Kidney epithelial cell (primary cell): ENCODE measurements around the gene CCBE1. TPM values are rescaled to one million over a fixed set of nuclear protein-coding genes. Genes with fewer than 3 reads are reported as not detected.

Source experiments
- DNase-seq: peaks from one replicate; pipeline ENCODE4 v3.0.0-alpha.2; 2010; ENCODE audit warnings: low read depth
- H3K27me3 ChIP-seq: 2 replicates; pipeline ENCODE4 v1.6.0; 2011; ENCODE audit warnings: low read length; ENCODE audit not compliant: control insufficient read depth, insufficient read depth
- H3K36me3 ChIP-seq: 2 replicates; pipeline ENCODE4 v1.5.1; 2011; ENCODE audit warnings: low read length; ENCODE audit not compliant: control insufficient read depth, insufficient read depth
- H3K4me3 ChIP-seq: 2 replicates; pipeline ENCODE4 v1.5.1; 2011; ENCODE audit warnings: low read depth, mild to moderate bottlenecking, control low read depth, low read length
- CTCF ChIP-seq: IDR thresholded peaks from 2 replicates; pipeline ENCODE4 v1.5.1; 2011; ENCODE audit warnings: mild to moderate bottlenecking, moderate library complexity, low read length, control low read depth, inconsistent platforms; ENCODE audit not compliant: insufficient read depth, poor library complexity, severe bottlenecking
- total RNA-seq: library from RNA; depleted of rRNA; stranded (reverse); fragments of >200 nt; gene quantifications from 2 replicates; pipeline ENCODE4 v1.2.3, GENCODE V29; 2015

CCBE1 gene
- total RNA-seq, 1 donor from 2014 or later = 1.2 TPM

GRCh38 chr18:59631583-59632181, 65.5 kb downstream of the CCBE1 start:
- Histone ChIP-seq H3K4me3 (no peak overlapping the region), H3K27me3 (no peaks in the 10 kb centered on the region), H3K36me3 (no peaks in the 10 kb centered on the region)
- DNase-seq = no peak
- peak; percentile 75 for TF ChIP-seq CTCF

DNA sequence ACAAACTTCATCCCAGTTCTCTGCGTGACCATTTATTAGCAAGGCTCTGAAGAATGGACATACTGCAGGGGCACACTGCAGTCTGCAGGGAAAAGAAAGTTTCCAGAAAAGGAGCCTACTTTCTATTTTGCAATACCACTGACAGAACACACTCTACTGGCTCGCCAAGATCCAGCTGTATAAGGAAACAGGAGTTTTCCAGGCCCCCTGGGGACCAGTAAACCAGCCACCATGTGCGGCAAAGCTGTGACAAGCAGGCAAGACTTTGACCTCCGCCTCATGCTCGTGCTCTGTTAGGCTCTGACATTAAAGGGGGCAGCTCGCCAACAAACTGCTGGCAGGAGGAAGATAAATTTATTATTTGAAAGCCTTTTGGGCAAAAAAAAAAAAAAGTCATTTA, 67.3 kb downstream of the CCBE1 start:
- no peak for TF ChIP-seq CTCF
- Histone ChIP-seq H3K4me3 (no peak overlapping the region), H3K36me3 (no peaks in the 10 kb centered on the region), H3K27me3 (no peaks in the 10 kb centered on the region)
- no peak for DNase-seq

DNA sequence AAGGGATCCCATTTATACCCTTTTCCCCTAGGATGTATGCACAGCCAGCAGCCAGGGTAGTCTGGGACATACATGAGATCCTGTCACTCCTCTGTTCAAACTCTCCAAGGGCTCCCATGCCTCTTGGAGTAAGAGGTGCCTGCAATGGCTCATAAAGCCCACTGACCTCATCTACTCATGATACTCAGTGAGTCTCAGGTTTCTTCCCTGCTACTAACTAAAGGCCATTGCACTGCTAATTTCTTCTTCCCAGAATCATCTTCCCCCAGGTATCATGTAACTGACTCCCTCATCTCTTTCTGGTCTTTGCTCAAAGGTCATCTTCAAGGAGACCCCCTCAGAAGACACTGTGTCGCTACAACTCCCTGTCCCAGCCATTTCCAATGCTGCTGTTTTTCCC, 68.2 kb downstream of the CCBE1 start:
- Histone ChIP-seq H3K4me3 (no peak overlapping the region), H3K36me3 (no peaks in the 10 kb centered on the region), H3K27me3 (no peaks in the 10 kb centered on the region)
- TF ChIP-seq CTCF = no peak
- DNase-seq = no peak

DNA sequence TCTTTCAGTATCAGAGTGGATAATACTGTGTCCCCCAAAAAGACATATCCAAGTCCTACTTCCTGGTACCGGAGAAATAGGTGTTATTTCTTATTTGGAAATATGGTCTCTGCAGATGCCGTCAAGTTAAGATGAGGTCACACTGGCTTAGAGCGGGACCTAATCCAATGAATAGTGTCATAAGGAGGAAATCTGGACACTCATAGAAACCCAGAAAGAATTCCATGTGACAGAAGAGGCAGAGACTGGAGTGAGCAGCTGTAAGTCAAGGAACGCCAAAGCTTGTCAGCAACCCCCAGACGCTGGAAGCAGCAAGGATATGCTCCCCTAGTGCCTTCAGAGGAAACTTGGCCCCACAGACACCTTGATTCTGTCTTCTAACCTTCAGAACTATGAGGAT, 69.8 kb downstream of the CCBE1 start:
- Histone ChIP-seq H3K4me3 (no peak overlapping the region), H3K27me3 (no peaks in the 10 kb centered on the region), H3K36me3 (no peaks in the 10 kb centered on the region)
- no peak for DNase-seq
- no peak for TF ChIP-seq CTCF

DNA sequence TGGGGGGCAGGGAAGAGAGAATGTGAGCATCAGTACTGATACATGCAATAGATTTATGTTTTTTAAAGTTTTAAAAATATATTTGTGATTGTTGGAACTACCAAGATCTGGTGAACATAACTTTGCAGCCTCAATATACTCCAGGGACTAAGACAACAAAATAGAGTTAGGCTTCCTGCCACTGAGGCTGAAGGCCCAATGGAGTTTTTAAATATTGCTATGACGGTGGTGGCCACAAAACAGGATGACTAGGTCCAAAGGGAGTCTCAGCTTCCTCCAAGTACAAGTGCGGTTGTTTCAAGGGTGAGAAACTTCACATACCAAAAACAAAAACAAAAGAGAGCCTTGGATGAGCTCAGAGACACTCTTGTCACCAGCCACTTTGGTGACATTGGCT, 72.9 kb downstream of the CCBE1 start:
- TF ChIP-seq CTCF = no peak
- Histone ChIP-seq H3K4me3 (no peak overlapping the region), H3K27me3 (no peaks in the 10 kb centered on the region), H3K36me3 (no peaks in the 10 kb centered on the region)
- DNase-seq = no peak
